ENCODE measurements around the gene PRG3.
A peak's percentile ranks its signal among the peaks of the same experiment; 100 is the strongest.

Gene PRG3

GRCh38 chr11:57343825-57344224, 37.1 kb downstream of the PRG3 start:
- H3K36me3 ChIP-seq (replicated peaks in 1 of 2; ENCODE audit: control insufficient read depth in 2 of 2, insufficient read depth in 2 of 2, low read length in 2 of 2): no peaks in the 10 kb centered on the region
- H3K4me3 ChIP-seq (ENCODE audit: low read length in 2 of 2): no peak overlapping the region
- no peak overlapping the region for H2BK5ac ChIP-seq (ENCODE audit: low read length)
- no peak for DNase-seq (ENCODE audit: low spot score)
- no peak overlapping the region for H3K4me2 ChIP-seq (ENCODE audit: insufficient read depth, low read length, poor library complexity, severe bottlenecking)
- H3K18ac ChIP-seq (ENCODE audit: low read length): no peak overlapping the region
- no CpG with 5 or more reads among the region's 7 CpGs for WGBS, 2 donors (ENCODE audit: extremely low coverage in 2 of 2, insufficient read length in 2 of 2, insufficient replicate concordance in 1 of 2)
- H4K8ac ChIP-seq (ENCODE audit: low read depth, low read length): no peak overlapping the region
- H2AFZ ChIP-seq (ENCODE audit: low read length): peak overlapping the region; percentile 79
- H4K91ac ChIP-seq (ENCODE audit: low read depth, low read length, poor library complexity): no peak overlapping the region
- H3K4ac ChIP-seq (ENCODE audit: low read length): no peak overlapping the region
- peaks cover 0 to 12% (median 0%) of the 10 kb centered on the region in 3 experiments for H3K27me3 ChIP-seq (ENCODE audit: control insufficient read depth in 3 of 3, insufficient read depth in 3 of 3, low read depth in 1 of 3, low read length in 3 of 3)
- H3K27ac ChIP-seq (replicated peaks; ENCODE audit: low read length): no peak overlapping the region
- H3K23ac ChIP-seq (ENCODE audit: low read depth, low read length, poor library complexity): no peak overlapping the region
- no peak overlapping the region for H3K14ac ChIP-seq (ENCODE audit: low read length)
- no peak overlapping the region for H2BK12ac ChIP-seq (ENCODE audit: low read length)
- no peaks in the 10 kb centered on the region for H3K9me3 ChIP-seq (replicated peaks in 1 of 2; ENCODE audit: control insufficient read depth in 2 of 2, insufficient read depth in 1 of 2, low read depth in 1 of 2, low read length in 2 of 2)
- H3K4me1 ChIP-seq (ENCODE audit: control insufficient read depth in 2 of 2, insufficient read depth in 1 of 2, low read depth in 1 of 2, low read length in 2 of 2): peaks cover 18 to 25% of the 10 kb centered on the region in 2 donors
- no peaks in the 10 kb centered on the region for H3K79me1 ChIP-seq (ENCODE audit: low read depth, low read length)
- no peak overlapping the region for H2BK120ac ChIP-seq (ENCODE audit: low read depth, low read length)
- H2BK15ac ChIP-seq (ENCODE audit: low read length): no peak overlapping the region
- H3K9ac ChIP-seq (ENCODE audit: low read depth, low read length, poor library complexity): no peak overlapping the region
- H2AK5ac ChIP-seq (ENCODE audit: low read depth, low read length): no peak overlapping the region

- H3K14ac ChIP-seq (ENCODE audit: low read length): no peak overlapping the region
- WGBS, 2 donors (ENCODE audit: extremely low coverage in 2 of 2, insufficient read length in 2 of 2, insufficient replicate concordance in 1 of 2): no CpG with 5 or more reads among the region's 11 CpGs
- no peak overlapping the region for H4K91ac ChIP-seq (ENCODE audit: low read depth, low read length, poor library complexity)
- no peak overlapping the region for H3K4me3 ChIP-seq (ENCODE audit: low read length in 2 of 2)
- no peak overlapping the region for H4K8ac ChIP-seq (ENCODE audit: low read depth, low read length)
- no peak overlapping the region for H3K27ac ChIP-seq (replicated peaks; ENCODE audit: low read length)
- peak overlapping the region; percentile 18 for H2BK15ac ChIP-seq (ENCODE audit: low read length)
- H2BK12ac ChIP-seq (ENCODE audit: low read length): no peak overlapping the region
- H3K4me1 ChIP-seq (ENCODE audit: control insufficient read depth in 2 of 2, insufficient read depth in 1 of 2, low read depth in 1 of 2, low read length in 2 of 2): peaks cover 25 to 27% of the 10 kb centered on the region in 2 donors
- peaks cover 0 to 3% (median 0%) of the 10 kb centered on the region in 3 experiments for H3K27me3 ChIP-seq (ENCODE audit: control insufficient read depth in 3 of 3, insufficient read depth in 3 of 3, low read depth in 1 of 3, low read length in 3 of 3)
- H3K18ac ChIP-seq (ENCODE audit: low read length): no peak overlapping the region
- H3K4ac ChIP-seq (ENCODE audit: low read length): no peak overlapping the region
- no peak overlapping the region for H3K9ac ChIP-seq (ENCODE audit: low read depth, low read length, poor library complexity)
- no peaks in the 10 kb centered on the region for H3K79me1 ChIP-seq (ENCODE audit: low read depth, low read length)
- no peak for DNase-seq (ENCODE audit: low spot score)
- H3K9me3 ChIP-seq (replicated peaks in 1 of 2; ENCODE audit: control insufficient read depth in 2 of 2, insufficient read depth in 1 of 2, low read depth in 1 of 2, low read length in 2 of 2): no peaks in the 10 kb centered on the region
- H3K23ac ChIP-seq (ENCODE audit: low read depth, low read length, poor library complexity): no peak overlapping the region
- no peak overlapping the region for H2BK120ac ChIP-seq (ENCODE audit: low read depth, low read length)
- no peak overlapping the region for H2BK5ac ChIP-seq (ENCODE audit: low read length)
- H3K4me2 ChIP-seq (ENCODE audit: insufficient read depth, low read length, poor library complexity, severe bottlenecking): no peak overlapping the region
- H2AFZ ChIP-seq (ENCODE audit: low read length): peak overlapping the region; percentile 79
- H2AK5ac ChIP-seq (ENCODE audit: low read depth, low read length): no peak overlapping the region
- H3K36me3 ChIP-seq (replicated peaks in 1 of 2; ENCODE audit: control insufficient read depth in 2 of 2, insufficient read depth in 2 of 2, low read length in 2 of 2): no peaks in the 10 kb centered on the region
These were observed 38.2 kb downstream of the PRG3 start for GRCh38 chr11:57342702-57343101.

GRCh38 chr11:57341250-57341808, 39.6 kb downstream of the PRG3 start:
- peak overlapping the region; percentile 17 for H3K9ac ChIP-seq (ENCODE audit: low read depth, low read length, poor library complexity)
- peaks cover 25 to 29% of the 10 kb centered on the region in 2 donors for H3K4me1 ChIP-seq (ENCODE audit: control insufficient read depth in 2 of 2, insufficient read depth in 1 of 2, low read depth in 1 of 2, low read length in 2 of 2)
- H4K8ac ChIP-seq (ENCODE audit: low read depth, low read length): no peak overlapping the region
- H3K23ac ChIP-seq (ENCODE audit: low read depth, low read length, poor library complexity): no peak overlapping the region
- peak overlapping the region; percentile 74 for H2AFZ ChIP-seq (ENCODE audit: low read length)
- H3K14ac ChIP-seq (ENCODE audit: low read length): no peak overlapping the region
- H3K9me3 ChIP-seq (replicated peaks in 1 of 2; ENCODE audit: control insufficient read depth in 2 of 2, insufficient read depth in 1 of 2, low read depth in 1 of 2, low read length in 2 of 2): no peaks in the 10 kb centered on the region
- no peak overlapping the region for H3K27ac ChIP-seq (replicated peaks; ENCODE audit: low read length)
- H3K4me2 ChIP-seq (ENCODE audit: insufficient read depth, low read length, poor library complexity, severe bottlenecking): no peak overlapping the region
- peak overlapping the region; percentile 11 for H2BK12ac ChIP-seq (ENCODE audit: low read length)
- H2BK120ac ChIP-seq (ENCODE audit: low read depth, low read length): no peak overlapping the region
- H3K4ac ChIP-seq (ENCODE audit: low read length): no peak overlapping the region
- H2AK5ac ChIP-seq (ENCODE audit: low read depth, low read length): no peak overlapping the region
- DNase-seq (ENCODE audit: low spot score): no peak
- H3K36me3 ChIP-seq (replicated peaks in 1 of 2; ENCODE audit: control insufficient read depth in 2 of 2, insufficient read depth in 2 of 2, low read length in 2 of 2): no peaks in the 10 kb centered on the region
- WGBS, 2 donors (ENCODE audit: extremely low coverage in 2 of 2, insufficient read length in 2 of 2, insufficient replicate concordance in 1 of 2): no CpG with 5 or more reads among the region's 6 CpGs
- H3K4me3 ChIP-seq (ENCODE audit: low read length in 2 of 2): no peak overlapping the region
- H2BK15ac ChIP-seq (ENCODE audit: low read length): no peak overlapping the region
- H3K27me3 ChIP-seq (ENCODE audit: control insufficient read depth in 3 of 3, insufficient read depth in 3 of 3, low read depth in 1 of 3, low read length in 3 of 3): no peaks in the 10 kb centered on the region
- no peak overlapping the region for H2BK5ac ChIP-seq (ENCODE audit: low read length)
- no peaks in the 10 kb centered on the region for H3K79me1 ChIP-seq (ENCODE audit: low read depth, low read length)
- H4K91ac ChIP-seq (ENCODE audit: low read depth, low read length, poor library complexity): no peak overlapping the region
- H3K18ac ChIP-seq (ENCODE audit: low read length): peak overlapping the region; percentile 15

- Histone ChIP-seq H3K27ac (replicated peaks; ENCODE audit: low read length) (no peak overlapping the region), H4K91ac (ENCODE audit: low read depth, low read length, poor library complexity) (no peak overlapping the region), H3K4me2 (ENCODE audit: insufficient read depth, low read length, poor library complexity, severe bottlenecking) (no peak overlapping the region), H4K8ac (ENCODE audit: low read depth, low read length) (no peak overlapping the region), H2BK5ac (ENCODE audit: low read length) (no peak overlapping the region), H3K9me3 (replicated peaks in 1 of 2; ENCODE audit: control insufficient read depth in 2 of 2, insufficient read depth in 1 of 2, low read depth in 1 of 2, low read length in 2 of 2) (no peaks in the 10 kb centered on the region), H2BK12ac (ENCODE audit: low read length) (no peak overlapping the region), H2AFZ (ENCODE audit: low read length) (peak overlapping the region; percentile 74), H3K4me3 (ENCODE audit: low read length in 2 of 2) (no peak overlapping the region), H3K79me1 (ENCODE audit: low read depth, low read length) (peaks cover under 1% of the 10 kb centered on the region), H2BK15ac (ENCODE audit: low read length) (no peak overlapping the region), H3K9ac (ENCODE audit: low read depth, low read length, poor library complexity) (no peak overlapping the region), H2BK120ac (ENCODE audit: low read depth, low read length) (no peak overlapping the region), H3K18ac (ENCODE audit: low read length) (no peak overlapping the region), H3K4me1 (ENCODE audit: control insufficient read depth in 2 of 2, insufficient read depth in 1 of 2, low read depth in 1 of 2, low read length in 2 of 2) (peaks cover 27 to 33% of the 10 kb centered on the region in 2 donors), H3K14ac (ENCODE audit: low read length) (no peak overlapping the region), H3K23ac (ENCODE audit: low read depth, low read length, poor library complexity) (no peak overlapping the region), H3K4ac (ENCODE audit: low read length) (no peak overlapping the region), H3K36me3 (replicated peaks in 1 of 2; ENCODE audit: control insufficient read depth in 2 of 2, insufficient read depth in 2 of 2, low read length in 2 of 2) (no peaks in the 10 kb centered on the region), H2AK5ac (ENCODE audit: low read depth, low read length) (peak overlapping the region; percentile 5), H3K27me3 (ENCODE audit: control insufficient read depth in 3 of 3, insufficient read depth in 3 of 3, low read depth in 1 of 3, low read length in 3 of 3) (no peaks in the 10 kb centered on the region)
- DNase-seq (ENCODE audit: low spot score): no peak
- no CpG with 5 or more reads among the region's 12 CpGs for WGBS, 2 donors (ENCODE audit: extremely low coverage in 2 of 2, insufficient read length in 2 of 2, insufficient replicate concordance in 1 of 2)
These were observed 40.8 kb downstream of the PRG3 start for GRCh38 chr11:57340039-57340615.
